K562 (cell line): ENCODE results near the gene HAS3. TPM values are rescaled to one million over a fixed set of nuclear protein-coding genes. Genes with fewer than 3 reads are reported as not detected.

Experiments
- ATF1 ChIP-seq, 2 experiments: fragments of 450-650 bp in 1 of 2; IDR thresholded peaks; 2 replicates each; pipeline ENCODE4 v1.6.1; 2016; ENCODE audit warnings: missing compliant biosample characterization in 1 of 2, missing genetic modification characterization in 1 of 2
- ATF7 ChIP-seq: fragments of 450-650 bp; IDR thresholded peaks from 2 replicates; pipeline ENCODE4 v1.7.1; 2014; ENCODE audit warnings: mild to moderate bottlenecking, moderate library complexity
- EWSR1 ChIP-seq: fragments of 450-650 bp; IDR thresholded peaks from 2 replicates; pipeline ENCODE4 v1.6.1; 2018; ENCODE audit warnings: borderline replicate concordance, mild to moderate bottlenecking, low read depth, moderate library complexity; ENCODE audit not compliant: partially characterized antibody
- GABPB1 ChIP-seq: sonication (generic); formaldehyde crosslinking; IDR thresholded peaks from 2 replicates; pipeline ENCODE4 v1.8.0; 2022; ENCODE audit warnings: mild to moderate bottlenecking, missing genetic modification reagents
- HNRNPLL ChIP-seq: fragments of 200-400 bp; formaldehyde crosslinking; IDR thresholded peaks from 2 replicates; pipeline ENCODE4 v1.6.1; 2017; ENCODE audit warnings: low read length, low read depth, mild to moderate bottlenecking; ENCODE audit not compliant: poor library complexity, severe bottlenecking
- LEF1 ChIP-seq: fragments of 450-650 bp; IDR thresholded peaks from 2 replicates; pipeline ENCODE4 v1.6.1; 2016; ENCODE audit warnings: mild to moderate bottlenecking
- MEF2A ChIP-seq: IDR thresholded peaks from 2 replicates; pipeline ENCODE4 v1.6.1; 2011; ENCODE audit warnings: low read depth, mild to moderate bottlenecking, low read length, moderate library complexity; ENCODE audit not compliant: control insufficient read depth
- NBN ChIP-seq: fragments of 450-650 bp; IDR thresholded peaks from 2 replicates; pipeline ENCODE4 v1.6.1; 2016; ENCODE audit warnings: low read depth, mild to moderate bottlenecking
- RBBP5 ChIP-seq: fragments of 200-600 bp; sonication (generic); IDR thresholded peaks from 2 replicates; pipeline ENCODE4 v1.6.1; 2012; ENCODE audit warnings: borderline replicate concordance, mild to moderate bottlenecking, low read length, control low read depth, inconsistent platforms; ENCODE audit not compliant: insufficient read depth, poor library complexity, severe bottlenecking
- SIN3A ChIP-seq, 2 experiments: fragments of 150-350 bp in 1 of 2; IDR thresholded peaks; 2 replicates each; pipeline ENCODE4 v1.6.1; 2011 to 2016; ENCODE audit warnings: borderline replicate concordance in 2 of 2, low read depth in 2 of 2, low read length in 2 of 2, mild to moderate bottlenecking in 2 of 2, moderate library complexity in 2 of 2; ENCODE audit not compliant: control insufficient read depth in 1 of 2
- SMARCA4 ChIP-seq: fragments of 450-650 bp; IDR thresholded peaks from 2 replicates; pipeline ENCODE4 v1.6.1; 2016
- SMARCE1 ChIP-seq: fragments of 450-650 bp; IDR thresholded peaks from 2 replicates; pipeline ENCODE4 v1.7.1; 2016; ENCODE audit warnings: mild to moderate bottlenecking
- SRF ChIP-seq, 2 experiments: fragments of 250-450, 450-650 bp in 1 of 2; sonication (Bioruptor Pico) in 1 of 2; sonication (generic) in 1 of 2; formaldehyde crosslinking; IDR thresholded peaks; 2 replicates each; pipeline versions ENCODE4 v1.5.0 to v1.5.1; 2020 to 2022; ENCODE audit warnings: mild to moderate bottlenecking in 1 of 2, missing genetic modification reagents in 1 of 2
- ZBTB17 ChIP-seq: fragments of 450-650 bp; formaldehyde crosslinking; IDR thresholded peaks from 2 replicates; pipeline ENCODE4 v1.4.0; 2020; ENCODE audit warnings: mild to moderate bottlenecking
- ZNF668 ChIP-seq: fragments of 250-450 bp; sonication (Bioruptor Pico); IDR thresholded peaks from 2 replicates; pipeline ENCODE4 v1.8.0; 2022; ENCODE audit warnings: mild to moderate bottlenecking, inconsistent platforms
- polyA plus RNA-seq, 8 experiments: library from polyadenylated mRNA; depleted of rRNA in 4 of 8; stranded (reverse) in 5 of 8; unstranded in 3 of 8; fragments of >200 nt; fragmentation: Nextera tagmentation in 2 of 8; fragmentation: Illumina TruSeq in 1 of 8; extraction: Ambion mirVana in 2 of 8; extraction: Trizol in 1 of 8; gene quantifications; 2 replicates each; pipeline versions ENCODE4 v1.2.1 to v1.2.3, GENCODE V29; 2011 to 2014; ENCODE audit warnings: inconsistent platforms in 1 of 8, missing spikeins in 1 of 8
- total RNA-seq, 7 experiments: library from RNA; depleted of rRNA in 6 of 7; stranded (reverse); fragments of >200 nt in 6 of 7; fragmentation: Illumina TruSeq in 2 of 7; extraction: Trizol in 2 of 7; gene quantifications; 2 replicates each; pipeline versions ENCODE4 v1.2.1 to v1.2.3, GENCODE V29; 2011 to 2021; ENCODE audit warnings: low replicate concordance in 1 of 7
- TF ChIP-seq, protein P1 (sequence below), 2 experiments: IDR thresholded peaks; 2 replicates each; pipeline ENCODE4 v1.6.1; 2012; ENCODE audit warnings: improper control_type of control experiment in 2 of 2, low read depth in 2 of 2, low read length in 2 of 2, borderline replicate concordance in 1 of 2

HAS3 gene
- total and polyA plus RNA-seq, 9 of the 15 experiments (the other 6 are each of a cell fraction or from before 2014, with no cell fraction given): 0.04 to 0.33 (median 0.13) TPM; not detected in 1

GRCh38 chr16:69132424-69133252 lies 27.2 kb downstream of the HAS3 start, which contains the start of the genes CHTF8 and UTP4 (continued):
- TF ChIP-seq SIN3A (IDR thresholded peaks at IDR 0.05; ENCODE audit: borderline replicate concordance in 2 of 2, control insufficient read depth in 1 of 2, low read depth in 2 of 2, low read length in 2 of 2) (peak; percentile 92 to 97; a peak in 3 of 4 replicates), ZNF668 (no peak), ZBTB17 (CRISPR knock-in tag) (0 out of 2 replicates have a peak, but pooled peaks have one; percentile 23), HNRNPLL (no peak), SMARCA4 (no peak), SMARCE1 (no peak), LEF1 (no peak), NBN (0 out of 2 replicates have a peak, but pooled peaks have one; percentile 23), SRF (CRISPR knock-in tag; IDR thresholded peaks at IDR 0.05) (no peak), EWSR1 (no peak), ATF1 (CRISPR knock-in tag; IDR thresholded peaks at IDR 0.05) (peak; percentile 40; the same call in 1 of the 2 replicates), ATF1 (tag; IDR thresholded peaks at IDR 0.05) (peak; percentile 79), GABPB1 (CRISPR knock-in tag) (peak; percentile 92), RBBP5 (peak; percentile 63), ATF7 (peak; percentile 21; the same call in 1 of the 2 replicates), MEF2A (no peak)
- TF ChIP-seq, protein P1, sequence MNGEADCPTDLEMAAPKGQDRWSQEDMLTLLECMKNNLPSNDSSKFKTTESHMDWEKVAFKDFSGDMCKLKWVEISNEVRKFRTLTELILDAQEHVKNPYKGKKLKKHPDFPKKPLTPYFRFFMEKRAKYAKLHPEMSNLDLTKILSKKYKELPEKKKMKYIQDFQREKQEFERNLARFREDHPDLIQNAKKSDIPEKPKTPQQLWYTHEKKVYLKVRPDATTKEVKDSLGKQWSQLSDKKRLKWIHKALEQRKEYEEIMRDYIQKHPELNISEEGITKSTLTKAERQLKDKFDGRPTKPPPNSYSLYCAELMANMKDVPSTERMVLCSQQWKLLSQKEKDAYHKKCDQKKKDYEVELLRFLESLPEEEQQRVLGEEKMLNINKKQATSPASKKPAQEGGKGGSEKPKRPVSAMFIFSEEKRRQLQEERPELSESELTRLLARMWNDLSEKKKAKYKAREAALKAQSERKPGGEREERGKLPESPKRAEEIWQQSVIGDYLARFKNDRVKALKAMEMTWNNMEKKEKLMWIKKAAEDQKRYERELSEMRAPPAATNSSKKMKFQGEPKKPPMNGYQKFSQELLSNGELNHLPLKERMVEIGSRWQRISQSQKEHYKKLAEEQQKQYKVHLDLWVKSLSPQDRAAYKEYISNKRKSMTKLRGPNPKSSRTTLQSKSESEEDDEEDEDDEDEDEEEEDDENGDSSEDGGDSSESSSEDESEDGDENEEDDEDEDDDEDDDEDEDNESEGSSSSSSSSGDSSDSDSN (IDR thresholded peaks at IDR 0.05; ENCODE audit: borderline replicate concordance in 1 of 2, low read depth in 2 of 2, low read length in 2 of 2): 0 out of 4 replicates have a peak, but pooled peaks of 1 of the 2 experiments have one; percentile 20
